HG02571 (cell line): ENCODE measurements around the gene DYNLT2B.
"Not testable (repeated sequence)": the region's sequence is repeated elsewhere in the genome, so short reads cannot be mapped to it uniquely, and the experiment has no call there.

Experiments used
- ATAC-seq: cut with Tn5 transposase; IDR thresholded peaks from one replicate; pipeline ENCODE4 v1.9.1; 2021; ENCODE audit warnings: mild to moderate bottlenecking, moderate library complexity; ENCODE audit not compliant: unreplicated experiment

Gene DYNLT2B

GRCh38 chr3:196274585-196274984 is 43.5 kb downstream of the DYNLT2B start:
- peak; percentile 90 for ATAC-seq

- no peak for ATAC-seq
These were observed 44.4 kb downstream of the DYNLT2B start for GRCh38 chr3:196273655-196274054.

GRCh38 chr3:196272826-196273225 is 45.2 kb downstream of the DYNLT2B start:
- ATAC-seq: no peak

GRCh38 chr3:196270499-196270898 is 47.5 kb downstream of the DYNLT2B start:
- ATAC-seq: no peak

- ATAC-seq: no peak
These were observed 49.5 kb downstream of the DYNLT2B start for GRCh38 chr3:196268284-196269163.

GRCh38 chr3:196263819-196264218 is 54.2 kb downstream of the DYNLT2B start:
- ATAC-seq: no peak

GRCh38 chr3:196260784-196261183 is 57.3 kb downstream of the DYNLT2B start:
- ATAC-seq: no peak

- no peak for ATAC-seq
These were observed 62.3 kb downstream of the DYNLT2B start for GRCh38 chr3:196255776-196256175.

- no peak for ATAC-seq
These were observed 63.4 kb downstream of the DYNLT2B start for GRCh38 chr3:196254376-196255283.

GRCh38 chr3:196251918-196252317 is 66.1 kb downstream of the DYNLT2B start:
- no peak for ATAC-seq

- no peak for ATAC-seq
These were observed 71.3 kb downstream of the DYNLT2B start for GRCh38 chr3:196246612-196247308.

GRCh38 chr3:196244166-196244565 is 73.9 kb downstream of the DYNLT2B start:
- ATAC-seq: not testable (repeated sequence)

- ATAC-seq: no peak
These were observed 76.3 kb downstream of the DYNLT2B start for GRCh38 chr3:196241704-196242103.
